Right ventricle myocardium superior (tissue), 1 donor: Measurements from ENCODE around the gene CLPTM1. TPM values are rescaled to one million over a fixed set of nuclear protein-coding genes. Genes with fewer than 3 reads are reported as not detected.
"Not testable (repeated sequence)": the region's sequence is repeated elsewhere in the genome, so short reads cannot be mapped to it uniquely, and the experiment has no call there.

ENCODE experiments used
- ATAC-seq: fragments of 200-7000 bp; cut with Tn5 transposase; one replicate; pipeline ENCODE4 v1.9.1; 2020; ENCODE audit warnings: mild to moderate bottlenecking; ENCODE audit not compliant: poor library complexity
- DNase-seq: peaks from one replicate; pipeline ENCODE4 v3.0.0-alpha.2; 2020
- intact Hi-C: fragments of 100-400 bp; cut with DNase I; formaldehyde crosslinking; loops from one replicate; pipeline ENCODE4 v1.11.2; 2022
- long read RNA-seq: library from polyadenylated mRNA; unstranded; transcript quantifications from one replicate; pipeline ENCODE4 v2.0.0, GENCODE V29; 2021
- total RNA-seq: library from RNA; stranded (reverse); fragmentation: NEBNext Ultra II Directional; extraction: Animal tissue kit (Norgen Biotek cat#: 25700); gene quantifications from one replicate; pipeline ENCODE4 v1.2.1, GENCODE V29; 2021
- donor health status: DM: no; HTN: yes; CAD: no; lungs with severe emphysema.

The CLPTM1 gene
- 89.7 TPM for total RNA-seq
- long read RNA-seq, transcript CLPTM1-201 (14 exons, 2,604 nt) = major isoform, 325 of 374 reads
- long read RNA-seq, partial matches to known transcripts = 32 of 374 reads
- long read RNA-seq, other reads (novel, unspliced or antisense) = 15 of 374 reads

- peak; percentile 98 for DNase-seq
- intact Hi-C loops = no loop called here
- ATAC-seq = peak; percentile 97
Measured at GRCh38 chr19:44954649-44955504, at the start of gene CLPTM1. Gene CLPTM1 (plus strand): TSS chr19:44955380. CDS start chr19:44955396, 16 bp downstream.

GRCh38 chr19:44905437-44906160 is 49.6 kb upstream of the CLPTM1 start, which contains the start of gene APOE:
Gene APOE (plus strand): TSS chr19:44905796. CDS start chr19:44906625, 829 bp downstream.
- intact Hi-C loops = loop anchor here (2.0 to 10.0 kb wide), 3 partner anchors 45 to 439 kb away; partner anchors contain the start of gene KLC3
- ATAC-seq (no peak), DNase-seq (no peak)

- no peak for DNase-seq
- no peak for ATAC-seq
- intact Hi-C loops = loop anchor here (10.0 kb wide), 2 partner anchors 147 to 437 kb away; partner anchors contain the start of gene KLC3
Measured at GRCh38 chr19:44907613-44908012, 47.6 kb upstream of the CLPTM1 start.

- DNase-seq (no peak), ATAC-seq (no peak)
- intact Hi-C loops = loop anchor here (10.0 kb wide), 2 partner anchors 147 to 437 kb away; partner anchors contain the start of gene KLC3
Measured at GRCh38 chr19:44908074-44908835, 46.9 kb upstream of the CLPTM1 start.

- intact Hi-C loops = loop anchor here (10.0 kb wide), 2 partner anchors 146 to 436 kb away; partner anchors contain the start of gene KLC3
- no peak for DNase-seq
- no peak for ATAC-seq
Measured at GRCh38 chr19:44908836-44909261, 46.3 kb upstream of the CLPTM1 start.

- ATAC-seq (no peak), DNase-seq (no peak)
- intact Hi-C loops = loop anchor here (10.0 kb wide), 2 partner anchors 145 to 435 kb away; partner anchors contain the start of gene KLC3
Measured at GRCh38 chr19:44909775-44910174, 45.4 kb upstream of the CLPTM1 start.

GRCh38 chr19:44911896-44912295 is 43.3 kb upstream of the CLPTM1 start:
- intact Hi-C loops, DNase-seq: not testable (repeated sequence)

GRCh38 chr19:44912854-44913253 is 42.3 kb upstream of the CLPTM1 start:
- peak; percentile 64 for DNase-seq
- intact Hi-C loops = no loop called here
- ATAC-seq = no peak

More at GRCh38 chr19:44911896-44912295, 43.3 kb upstream of the CLPTM1 start:
- not testable (repeated sequence) for ATAC-seq

- ATAC-seq, DNase-seq, intact Hi-C loops: not testable (repeated sequence)
Measured at GRCh38 chr19:44913512-44914432, 41.4 kb upstream of the CLPTM1 start.

GRCh38 chr19:44914433-44915206 is 40.6 kb upstream of the CLPTM1 start, which contains the start of gene APOC1:
Gene APOC1 (plus strand): TSS chr19:44914608. CDS start chr19:44914892, 284 bp downstream.
- ATAC-seq (peak; percentile 96), DNase-seq (peak; percentile 89)
- intact Hi-C loops = not testable (repeated sequence)

GRCh38 chr19:44924243-44924725 is 30.9 kb upstream of the CLPTM1 start:
- DNase-seq (no peak), ATAC-seq (no peak)
- intact Hi-C loops = no loop called here

GRCh38 chr19:44925114-44925891 is 29.9 kb upstream of the CLPTM1 start:
- peak; percentile 91 for DNase-seq
- intact Hi-C loops = no loop called here
- peak; percentile 84 for ATAC-seq

GRCh38 chr19:44926245-44927077 is 28.7 kb upstream of the CLPTM1 start:
- intact Hi-C loops, DNase-seq, ATAC-seq: not testable (repeated sequence)

GRCh38 chr19:44927746-44928145 is 27.4 kb upstream of the CLPTM1 start:
- ATAC-seq (no peak), DNase-seq (no peak)
- intact Hi-C loops = no loop called here

GRCh38 chr19:44930088-44930487 is 25.1 kb upstream of the CLPTM1 start:
- intact Hi-C loops = no loop called here
- ATAC-seq = no peak
- DNase-seq = no peak
